HG03095 (cell line): Measurements from ENCODE around the gene ADGRE2.
"Not testable (repeated sequence)": the region's sequence is repeated elsewhere in the genome, so short reads cannot be mapped to it uniquely, and the experiment has no call there.

Experiments
- ATAC-seq: cut with Tn5 transposase; IDR thresholded peaks from one replicate; pipeline ENCODE4 v1.9.1; 2021; ENCODE audit warnings: moderate library complexity; ENCODE audit not compliant: unreplicated experiment

ADGRE2 gene

GRCh38 chr19:14778110-14778845 is at the start of gene ADGRE2:
TSS of gene ADGRE2 (minus strand) at chr19:14778560. CDS start at chr19:14776756, 1,804 bp downstream.
- ATAC-seq = not testable (repeated sequence)

GRCh38 chr19:14826006-14826405 is 47.6 kb upstream of the ADGRE2 start:
- no peak for ATAC-seq

- ATAC-seq = no peak
Measured at GRCh38 chr19:14821937-14822336, 43.6 kb upstream of the ADGRE2 start.

GRCh38 chr19:14818588-14818987 is 40.2 kb upstream of the ADGRE2 start:
- ATAC-seq = no peak

GRCh38 chr19:14817052-14817451 is 38.7 kb upstream of the ADGRE2 start:
- ATAC-seq = no peak

GRCh38 chr19:14814982-14815652 is 36.8 kb upstream of the ADGRE2 start:
- ATAC-seq = no peak

GRCh38 chr19:14809272-14810057 is 31.1 kb upstream of the ADGRE2 start:
- ATAC-seq = no peak

GRCh38 chr19:14804765-14805164 is 26.4 kb upstream of the ADGRE2 start:
- ATAC-seq = no peak

- no peak for ATAC-seq
Measured at GRCh38 chr19:14798760-14799159, 20.4 kb upstream of the ADGRE2 start.

- no peak for ATAC-seq
Measured at GRCh38 chr19:14796021-14796420, 17.7 kb upstream of the ADGRE2 start.

GRCh38 chr19:14795078-14795721 is 16.8 kb upstream of the ADGRE2 start:
- no peak for ATAC-seq

GRCh38 chr19:14792250-14792649 is 13.9 kb upstream of the ADGRE2 start:
- not testable (repeated sequence) for ATAC-seq

- no peak for ATAC-seq
Measured at GRCh38 chr19:14786421-14786851, 8.1 kb upstream of the ADGRE2 start.

GRCh38 chr19:14785102-14785793 is 6.9 kb upstream of the ADGRE2 start:
- not testable (repeated sequence) for ATAC-seq

GRCh38 chr19:14784730-14785101 is 6.4 kb upstream of the ADGRE2 start:
- not testable (repeated sequence) for ATAC-seq

- not testable (repeated sequence) for ATAC-seq
Measured at GRCh38 chr19:14783410-14783998, 5.1 kb upstream of the ADGRE2 start.

- no peak for ATAC-seq
Measured at GRCh38 chr19:14782626-14783409, 4.5 kb upstream of the ADGRE2 start.

GRCh38 chr19:14781713-14782536 is 3.6 kb upstream of the ADGRE2 start:
- ATAC-seq = not testable (repeated sequence)
